OCI-LY7 (cell line): ENCODE measurements around the gene DSCAM. TPM values are rescaled to one million over a fixed set of nuclear protein-coding genes. Genes with fewer than 3 reads are reported as not detected.

Source experiments
- BruUV-seq: library from RNA; stranded (reverse); fragments of 400-500 nt; replicated peaks from 2 replicates; lab custom pipeline; 2021; lab: Mats Ljungman, UMichigan
- CTCF ChIA-PET: fragments of 300-600 bp; sonication (Branson Sonifier 250); formaldehyde crosslinking; loops from one replicate; lab custom pipeline; 2022; ENCODE audit warnings: antibody characterized with exemption; ENCODE audit not compliant: unreplicated experiment; lab: Charles Lee
- POLR2A ChIA-PET: fragments of 300-600 bp; sonication (Branson Sonifier 250); formaldehyde crosslinking; loops from one replicate; lab custom pipeline; 2022; ENCODE audit warnings: antibody characterized with exemption; lab: Charles Lee
- DNase-seq: peaks from one replicate; pipeline ENCODE4 v3.0.0-alpha.2; 2015; ENCODE audit warnings: low spot score
- H2AFZ ChIP-seq: fragments of 200-600 bp; sonication (generic), shearing (Covaris generic); 2 replicates; pipeline ENCODE4 v1.6.1; 2014; ENCODE audit warnings: mild to moderate bottlenecking, antibody characterized with exemption, low read length, moderate library complexity
- H3K27ac ChIP-seq: fragments of 200-600 bp; sonication (generic); 2 replicates; pipeline ENCODE4 v1.5.1; 2014; ENCODE audit warnings: mixed run types, low read depth, mild to moderate bottlenecking, moderate library complexity, low read length, inconsistent platforms; ENCODE audit not compliant: poor library complexity, severe bottlenecking
- H3K36me3 ChIP-seq: fragments of 200-600 bp; sonication (generic); 2 replicates; pipeline ENCODE4 v1.6.1; 2014; ENCODE audit warnings: mild to moderate bottlenecking, antibody characterized with exemption, low read length, moderate library complexity, mixed read lengths; ENCODE audit not compliant: insufficient read depth
- H3K4me1 ChIP-seq: fragments of 200-600 bp; sonication (generic); 2 replicates; pipeline ENCODE4 v1.5.1; 2014; ENCODE audit warnings: mild to moderate bottlenecking, low read length; ENCODE audit not compliant: insufficient read depth, poor library complexity, severe bottlenecking
- H3K4me2 ChIP-seq: fragments of 200-600 bp; sonication (generic); 2 replicates; pipeline ENCODE4 v1.6.1; 2014; ENCODE audit warnings: mild to moderate bottlenecking, low read length
- H3K4me3 ChIP-seq: fragments of 200-600 bp; sonication (generic); 2 replicates; pipeline ENCODE4 v1.5.1; 2014; ENCODE audit warnings: mild to moderate bottlenecking, low read depth, low read length; ENCODE audit not compliant: poor library complexity, severe bottlenecking
- H3K79me2 ChIP-seq: fragments of 200-600 bp; sonication (generic); 2 replicates; pipeline ENCODE4 v1.6.1; 2016; ENCODE audit warnings: low read depth, mild to moderate bottlenecking, low read length, moderate library complexity, mixed read lengths; ENCODE audit not compliant: insufficient read depth
- H3K9me2 ChIP-seq: fragments of 200-600 bp; sonication (generic); 2 replicates; pipeline ENCODE4 v1.6.1; 2016; ENCODE audit warnings: mild to moderate bottlenecking, low read length, mixed read lengths; ENCODE audit not compliant: insufficient read depth
- H3K9me3 ChIP-seq: fragments of 200-600 bp; sonication (generic); 2 replicates; pipeline ENCODE4 v1.6.1; 2014; ENCODE audit warnings: mild to moderate bottlenecking, mixed run types, low read length, mixed read lengths
- H4K20me1 ChIP-seq: fragments of 200-600 bp; sonication (generic); 2 replicates; pipeline ENCODE4 v1.6.1; 2014; ENCODE audit warnings: mild to moderate bottlenecking, antibody characterized with exemption, low read length, moderate library complexity, mixed read lengths; ENCODE audit not compliant: insufficient read depth
- EZH2phosphoT487 ChIP-seq: fragments of 200-600 bp; sonication (generic); IDR thresholded peaks from 2 replicates; pipeline ENCODE4 v1.6.1; 2018; ENCODE audit warnings: low read depth, borderline replicate concordance, mild to moderate bottlenecking, mixed run types, antibody characterized with exemption, low read length, moderate library complexity, mixed read lengths
- intact Hi-C: fragments of 100-400 bp; cut with micrococcal nuclease; formaldehyde crosslinking; loops from one replicate; pipeline ENCODE4 v1.10.0; 2022; ENCODE audit not compliant: unreplicated experiment
- total RNA-seq, 2 experiments: library from RNA; depleted of rRNA in 1 of 2; stranded (reverse); fragments of >200 nt in 1 of 2; shearing (Covaris generic) in 1 of 2; gene quantifications; 2 replicates each; pipeline ENCODE4 v1.2.3, GENCODE V29; 2014 to 2022
- TF ChIP-seq, protein P1 (sequence below): fragments of 200-600 bp; sonication (generic); conservative IDR thresholded peaks from 2 replicates; pipeline ENCODE4 v1.5.1; 2014; ENCODE audit warnings: mild to moderate bottlenecking, antibody characterized with exemption, low read length, moderate library complexity, mixed read lengths

Gene DSCAM
- total RNA-seq, 2 experiments from 2014 or later: not detected

DNA sequence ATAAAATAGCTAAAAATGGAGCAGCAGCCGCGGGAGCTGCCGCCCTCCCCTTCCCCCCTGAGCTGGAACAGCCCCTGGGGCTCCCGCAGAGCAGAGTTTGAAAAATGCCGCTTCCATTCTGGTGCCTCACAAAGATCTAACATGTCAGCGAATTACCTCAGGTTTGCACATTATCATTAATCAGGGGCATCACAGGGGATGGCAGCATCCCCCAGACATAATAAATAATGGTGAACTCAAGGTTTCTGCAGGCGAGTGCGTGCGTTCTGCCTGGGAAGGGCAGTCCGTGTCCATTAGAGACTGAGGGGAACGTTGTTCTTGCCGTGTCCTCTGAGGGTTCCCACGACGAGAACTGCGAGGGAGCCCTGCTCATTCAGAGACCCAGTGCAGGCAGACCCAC is 372.4 kb downstream of the DSCAM start:
- H2AFZ ChIP-seq: no peak overlapping the region
- CTCF ChIA-PET: no interaction called here
- no peaks in the 10 kb centered on the region for H3K4me1 ChIP-seq
- H3K79me2 ChIP-seq: no peaks in the 10 kb centered on the region
- intact Hi-C loops: no loop called here
- DNase-seq: no peak
- no peaks in the 10 kb centered on the region for H3K9me2 ChIP-seq
- BruUV-seq: no TSS peak
- no peak for TF ChIP-seq EZH2phosphoT487
- TF ChIP-seq, protein P1, sequence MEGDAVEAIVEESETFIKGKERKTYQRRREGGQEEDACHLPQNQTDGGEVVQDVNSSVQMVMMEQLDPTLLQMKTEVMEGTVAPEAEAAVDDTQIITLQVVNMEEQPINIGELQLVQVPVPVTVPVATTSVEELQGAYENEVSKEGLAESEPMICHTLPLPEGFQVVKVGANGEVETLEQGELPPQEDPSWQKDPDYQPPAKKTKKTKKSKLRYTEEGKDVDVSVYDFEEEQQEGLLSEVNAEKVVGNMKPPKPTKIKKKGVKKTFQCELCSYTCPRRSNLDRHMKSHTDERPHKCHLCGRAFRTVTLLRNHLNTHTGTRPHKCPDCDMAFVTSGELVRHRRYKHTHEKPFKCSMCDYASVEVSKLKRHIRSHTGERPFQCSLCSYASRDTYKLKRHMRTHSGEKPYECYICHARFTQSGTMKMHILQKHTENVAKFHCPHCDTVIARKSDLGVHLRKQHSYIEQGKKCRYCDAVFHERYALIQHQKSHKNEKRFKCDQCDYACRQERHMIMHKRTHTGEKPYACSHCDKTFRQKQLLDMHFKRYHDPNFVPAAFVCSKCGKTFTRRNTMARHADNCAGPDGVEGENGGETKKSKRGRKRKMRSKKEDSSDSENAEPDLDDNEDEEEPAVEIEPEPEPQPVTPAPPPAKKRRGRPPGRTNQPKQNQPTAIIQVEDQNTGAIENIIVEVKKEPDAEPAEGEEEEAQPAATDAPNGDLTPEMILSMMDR: no peak
- no peak overlapping the region for H3K4me3 ChIP-seq
- H3K36me3 ChIP-seq: no peaks in the 10 kb centered on the region
- H3K4me2 ChIP-seq: no peak overlapping the region
- no peak overlapping the region for H3K27ac ChIP-seq
- POLR2A ChIA-PET: no interaction called here
- no peaks in the 10 kb centered on the region; the same call in 1 of the 2 replicates for H3K9me3 ChIP-seq
- H4K20me1 ChIP-seq: no peaks in the 10 kb centered on the region

DNA sequence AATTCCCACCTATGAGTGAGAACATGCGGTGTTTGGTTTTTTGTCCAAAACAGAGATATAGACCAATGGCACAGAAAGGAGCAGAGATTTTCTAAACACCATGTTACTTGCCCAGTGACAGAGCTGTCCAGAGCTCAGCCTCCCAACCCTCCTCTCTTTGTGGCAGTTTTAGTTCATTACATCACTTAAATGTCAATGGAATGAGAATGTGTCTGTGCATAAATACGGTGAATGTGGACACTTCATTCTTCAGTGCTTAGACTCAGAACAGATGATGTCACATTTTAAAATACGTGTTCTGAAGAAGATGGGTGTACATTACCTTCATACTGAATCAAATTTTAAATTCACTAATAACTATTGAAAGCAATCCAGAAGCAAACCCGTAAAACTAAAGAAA is 374.9 kb downstream of the DSCAM start:
- CTCF ChIA-PET: no interaction called here
- Histone ChIP-seq H3K79me2 (no peaks in the 10 kb centered on the region), H3K4me3 (no peak overlapping the region), H3K4me1 (no peaks in the 10 kb centered on the region), H3K4me2 (no peak overlapping the region), H3K27ac (no peak overlapping the region), H4K20me1 (no peaks in the 10 kb centered on the region), H2AFZ (no peak overlapping the region), H3K9me2 (no peaks in the 10 kb centered on the region), H3K36me3 (no peaks in the 10 kb centered on the region), H3K9me3 (no peaks in the 10 kb centered on the region; the same call in 1 of the 2 replicates)
- DNase-seq: no peak
- intact Hi-C loops: no loop called here
- TF ChIP-seq, protein P1: no peak
- TF ChIP-seq EZH2phosphoT487: no peak
- POLR2A ChIA-PET: no interaction called here
- BruUV-seq: no TSS peak

- no peak overlapping the region for H3K4me2 ChIP-seq
- POLR2A ChIA-PET: no interaction called here
- no peaks in the 10 kb centered on the region for H3K79me2 ChIP-seq
- no peak overlapping the region for H3K4me3 ChIP-seq
- TF ChIP-seq EZH2phosphoT487: no peak
- TF ChIP-seq, protein P1: no peak
- H3K36me3 ChIP-seq: no peaks in the 10 kb centered on the region
- H3K4me1 ChIP-seq: no peaks in the 10 kb centered on the region
- H3K9me2 ChIP-seq: no peaks in the 10 kb centered on the region
- H3K27ac ChIP-seq: no peak overlapping the region
- H3K9me3 ChIP-seq: no peaks in the 10 kb centered on the region; the same call in 1 of the 2 replicates
- intact Hi-C loops: no loop called here
- BruUV-seq: no TSS peak
- no peak for DNase-seq
- H2AFZ ChIP-seq: no peak overlapping the region
- CTCF ChIA-PET: no interaction called here
- no peaks in the 10 kb centered on the region for H4K20me1 ChIP-seq
Measured at GRCh38 chr21:40471103-40471502, 375.9 kb downstream of the DSCAM start.
